Activated gamma-delta T cell treated with anti-CD3 and anti-CD28 coated beads, Interleukin-2, amount 50 U/mL, for 16 hours (primary cell): ENCODE measurements around the gene ODF4.
A peak's percentile ranks its signal among the peaks of the same experiment; 100 is the strongest.

Source experiments
- DNase-seq: peaks from one replicate; pipeline ENCODE4 v3.0.0-alpha.2; 2020; ENCODE audit warnings: low read depth

The ODF4 gene, protein sequence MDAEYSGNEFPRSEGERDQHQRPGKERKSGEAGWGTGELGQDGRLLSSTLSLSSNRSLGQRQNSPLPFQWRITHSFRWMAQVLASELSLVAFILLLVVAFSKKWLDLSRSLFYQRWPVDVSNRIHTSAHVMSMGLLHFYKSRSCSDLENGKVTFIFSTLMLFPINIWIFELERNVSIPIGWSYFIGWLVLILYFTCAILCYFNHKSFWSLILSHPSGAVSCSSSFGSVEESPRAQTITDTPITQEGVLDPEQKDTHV

DNA sequence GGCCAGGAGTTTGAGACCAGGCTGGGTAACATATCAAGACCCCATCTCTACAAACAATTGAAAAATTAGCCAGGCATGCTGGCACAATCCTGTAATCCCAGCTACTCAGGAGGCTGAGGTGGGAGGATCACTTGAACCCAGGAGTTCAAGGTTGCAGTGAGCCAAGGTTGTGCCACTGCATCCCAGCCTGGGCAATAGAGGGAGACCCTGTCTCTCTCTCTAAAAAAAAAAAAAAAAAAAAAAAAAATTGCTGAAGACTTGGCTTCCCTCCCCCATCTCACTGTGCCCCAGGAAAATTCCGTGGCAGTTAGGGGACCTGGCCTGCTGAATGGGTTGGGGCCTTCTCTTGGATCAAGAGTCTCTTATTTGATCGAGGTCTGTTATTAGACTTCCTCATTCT lies at the start of gene ODF4:
Gene ODF4, plus strand, starts transcription at position 301 of the 400 bp plus-strand sequence. CDS start 212 bp downstream, outside the sequence.
- DNase-seq = no peak

DNA sequence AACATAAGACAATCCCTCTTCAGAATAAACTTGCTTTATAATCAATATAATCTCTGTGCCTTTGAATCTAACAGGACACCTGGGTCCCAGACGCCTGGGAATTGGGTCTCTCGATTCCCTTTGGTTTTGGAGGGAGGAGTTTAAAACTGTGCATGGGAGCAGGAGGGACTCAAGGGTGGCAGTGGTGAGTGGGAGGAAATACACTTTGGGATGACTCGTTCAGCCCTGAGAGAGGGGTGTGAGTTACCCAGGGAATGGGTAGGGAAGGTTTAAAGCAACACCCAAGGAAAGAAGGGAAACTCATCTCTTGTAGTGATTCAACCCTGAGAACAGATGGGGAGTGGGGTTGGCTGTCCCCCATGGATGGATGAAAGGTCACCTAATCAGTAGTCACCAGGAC lies 49.6 kb upstream of the ODF4 start:
- no peak for DNase-seq

DNA sequence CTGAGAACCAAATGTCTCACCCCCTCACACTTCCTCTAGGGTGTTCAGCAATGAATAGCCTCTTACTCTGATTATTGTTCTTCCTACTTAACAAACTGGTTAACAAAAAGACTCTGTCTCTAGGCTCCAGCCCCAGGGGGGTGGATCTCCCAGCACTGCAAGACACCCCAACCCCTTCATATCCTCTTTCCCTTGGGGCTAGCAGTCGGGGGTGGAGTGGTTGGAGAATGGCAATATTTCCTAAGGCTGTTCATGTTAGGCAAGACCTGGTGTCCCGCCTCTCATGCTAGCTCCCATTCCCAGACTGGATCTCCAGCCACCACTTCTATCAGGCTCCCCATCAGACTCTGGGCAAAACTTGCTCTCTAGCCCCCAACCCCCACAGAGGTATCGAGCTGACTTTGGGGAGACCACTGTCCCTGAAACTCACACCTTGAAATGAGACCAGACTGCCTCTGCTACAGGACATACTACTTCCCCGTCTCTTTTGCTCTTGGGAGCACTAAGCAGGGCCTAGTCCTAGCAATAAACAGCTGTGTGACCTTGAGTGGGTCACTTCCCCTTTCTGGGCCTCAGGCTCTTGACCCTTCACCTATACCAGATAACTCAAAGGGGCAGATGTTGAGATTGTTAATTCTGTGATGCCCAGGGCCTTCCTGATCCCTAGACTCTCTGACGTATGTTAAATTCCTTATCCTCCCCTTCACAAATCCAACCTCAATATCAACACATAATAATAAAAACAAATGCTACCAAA lies 46.8 kb upstream of the ODF4 start:
- no peak for DNase-seq

DNA sequence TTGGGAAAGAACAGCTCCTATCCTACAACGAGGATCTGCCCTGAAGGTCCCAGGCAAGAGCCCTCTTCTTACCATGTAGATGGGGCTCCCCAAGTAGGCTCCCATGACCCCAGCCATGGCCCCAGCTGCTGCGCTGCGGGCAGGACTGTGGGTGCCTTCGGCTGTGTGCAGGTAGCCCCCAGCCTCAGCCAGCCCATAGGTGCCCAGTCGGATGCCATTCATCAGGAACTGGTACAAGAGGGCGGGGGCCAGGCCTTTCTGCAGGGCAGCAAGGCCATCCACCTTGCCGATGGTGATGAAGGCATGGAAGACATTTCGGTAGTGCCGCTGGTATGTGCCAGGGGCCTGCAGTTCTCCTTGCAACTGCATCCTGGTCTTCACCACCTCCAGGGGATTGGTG lies 45.3 kb upstream of the ODF4 start:
- DNase-seq = no peak

DNA sequence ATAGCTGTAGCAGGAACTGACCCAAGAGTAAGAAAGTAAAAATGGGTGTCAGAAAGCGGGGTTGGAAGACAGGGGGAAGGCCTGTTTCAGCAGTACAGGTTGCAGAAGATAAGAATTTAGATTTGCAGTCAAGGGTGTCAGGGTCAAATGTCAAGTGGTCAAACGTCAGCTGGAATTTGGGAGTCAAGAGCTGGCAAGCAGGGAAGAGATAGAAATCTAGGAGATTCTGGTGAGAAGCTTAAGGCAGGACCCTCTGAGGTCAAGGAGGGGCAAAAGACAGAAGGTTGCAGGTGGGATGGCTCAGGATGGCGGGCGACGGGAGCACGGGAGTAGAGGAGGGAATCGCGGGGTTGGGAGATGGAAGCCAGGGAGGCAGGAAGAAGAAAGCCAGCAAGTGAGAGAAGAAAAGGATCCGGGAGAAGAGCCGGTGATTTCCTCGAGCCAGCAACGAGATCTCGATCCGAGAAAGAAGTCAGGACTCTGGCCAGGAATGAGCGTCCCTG lies 44.8 kb upstream of the ODF4 start:
- no peak for DNase-seq

DNA sequence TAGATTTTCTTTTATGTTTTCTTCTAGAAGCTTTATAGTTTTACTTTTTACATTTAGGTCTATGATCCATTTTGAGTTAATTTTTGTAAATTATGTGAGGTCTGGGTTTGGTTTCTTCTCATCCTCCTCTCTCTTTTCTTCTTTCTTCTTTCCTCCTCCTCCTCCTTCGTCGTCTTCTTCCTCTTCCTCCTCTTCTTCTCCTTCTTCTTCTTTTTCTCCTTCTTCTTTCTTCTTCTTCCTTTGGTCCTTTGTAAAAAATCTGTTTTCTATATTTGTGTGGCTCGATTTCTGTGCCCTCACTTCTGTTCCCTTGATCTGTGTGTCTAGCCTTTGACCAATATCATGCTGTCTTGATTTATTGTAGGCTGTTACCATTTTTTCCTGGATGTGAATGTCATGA lies 39.4 kb upstream of the ODF4 start:
- no peak for DNase-seq

DNA sequence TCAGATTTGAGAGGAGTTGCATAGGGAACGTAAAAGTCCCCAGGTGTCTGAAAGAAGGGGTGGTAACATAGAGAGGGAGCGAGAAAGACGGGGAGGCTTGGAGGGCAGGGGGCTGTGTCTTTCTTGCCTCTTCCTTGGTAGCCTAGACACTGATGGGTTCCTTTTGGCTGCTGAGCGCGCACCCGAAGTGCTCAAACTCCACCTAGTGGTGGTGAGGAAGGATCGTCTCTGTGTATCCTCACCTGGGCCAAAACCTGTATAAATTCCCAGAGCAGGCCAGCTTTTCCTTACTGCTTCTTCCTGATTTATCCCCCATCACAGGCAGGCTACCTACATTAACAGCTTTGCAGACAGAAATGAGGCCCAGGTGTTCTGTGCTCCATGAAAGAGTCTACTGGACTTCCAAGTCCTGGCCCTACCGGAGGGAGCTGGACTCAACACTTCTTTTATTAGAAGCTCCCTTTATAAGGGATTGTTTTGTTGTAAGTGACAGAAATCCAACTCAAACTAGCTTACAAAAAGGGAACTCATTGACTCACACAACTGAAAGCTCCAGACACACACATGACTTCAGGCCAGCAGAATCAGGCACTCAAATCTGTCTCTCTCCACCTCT lies 38.9 kb upstream of the ODF4 start:
- DNase-seq = peak; percentile 30

DNA sequence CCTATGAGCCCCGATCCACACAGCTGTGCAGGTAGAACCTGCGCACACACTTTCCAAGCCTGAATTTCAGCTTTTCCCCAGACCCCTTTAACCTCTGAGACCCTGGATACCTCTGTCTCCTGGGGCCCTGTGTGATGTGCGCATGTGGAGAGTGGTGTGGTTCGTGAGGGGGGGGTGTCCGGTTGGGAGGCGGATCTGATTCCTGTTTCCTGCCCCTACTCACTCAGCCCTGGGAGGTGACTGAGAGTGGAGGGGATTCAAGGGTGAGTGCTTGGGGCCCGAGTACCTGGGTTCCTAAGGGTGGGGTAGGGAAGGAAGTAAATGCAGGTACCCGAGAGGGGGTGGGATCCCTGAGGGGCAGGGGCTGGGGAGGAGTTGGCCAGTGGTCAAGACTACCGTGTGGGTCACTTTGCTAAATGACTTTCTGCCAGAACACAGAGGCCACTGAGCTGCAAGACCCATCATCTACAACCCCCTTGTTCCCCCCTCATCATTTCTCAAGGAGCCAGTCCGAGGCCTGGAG lies 29.0 kb upstream of the ODF4 start:
- no peak for DNase-seq

DNA sequence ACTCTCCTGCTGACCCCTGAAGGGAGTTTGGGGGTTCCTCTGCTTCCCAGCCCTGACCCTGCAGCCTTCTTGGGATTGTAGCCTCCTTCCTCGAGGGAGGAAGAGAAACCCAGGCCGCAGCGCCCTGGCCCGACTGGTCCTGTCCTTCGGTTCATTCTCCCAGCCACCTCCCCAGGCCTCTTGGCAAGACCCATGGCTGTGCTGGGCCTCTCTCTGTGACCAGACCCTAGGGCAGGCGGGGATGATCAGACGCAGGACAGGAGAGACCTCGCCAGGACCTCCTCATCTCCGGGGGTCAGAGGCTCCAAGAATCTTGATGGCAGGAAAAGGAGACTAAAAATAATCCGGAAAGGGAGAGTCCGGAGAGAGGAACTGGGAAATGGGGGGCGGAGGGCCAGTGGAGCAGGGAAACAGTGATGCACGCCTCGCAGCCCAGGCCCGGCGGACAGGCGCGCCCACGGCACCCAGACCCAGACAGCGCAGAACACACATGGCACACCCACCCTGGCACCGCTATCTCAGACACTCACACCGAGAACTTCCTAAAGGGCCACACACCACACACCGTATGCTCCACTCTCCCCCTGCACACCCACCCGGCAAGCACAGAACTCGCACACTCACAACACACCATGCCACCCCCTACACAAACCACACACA lies 28.4 kb upstream of the ODF4 start:
- DNase-seq = no peak

DNA sequence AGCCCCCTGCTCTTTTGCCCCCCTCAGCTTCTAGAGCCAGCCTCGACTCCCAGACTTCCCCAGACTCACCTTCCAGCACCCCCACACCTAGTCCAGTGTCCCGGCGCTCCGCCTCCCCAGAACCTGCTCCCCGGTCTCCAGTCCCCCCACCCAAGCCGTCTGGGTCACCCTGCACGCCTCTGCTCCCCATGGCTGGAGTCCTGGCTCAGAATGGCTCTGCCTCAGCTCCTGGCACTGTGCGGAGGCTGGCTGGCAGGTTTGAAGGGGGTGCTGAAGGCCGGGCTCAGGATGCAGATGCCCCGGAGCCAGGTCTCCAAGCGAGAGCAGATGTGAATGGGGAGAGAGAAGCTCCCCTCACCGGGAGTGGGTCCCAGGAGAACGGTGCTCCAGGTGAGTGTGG lies 27.4 kb upstream of the ODF4 start:
- DNase-seq = no peak

DNA sequence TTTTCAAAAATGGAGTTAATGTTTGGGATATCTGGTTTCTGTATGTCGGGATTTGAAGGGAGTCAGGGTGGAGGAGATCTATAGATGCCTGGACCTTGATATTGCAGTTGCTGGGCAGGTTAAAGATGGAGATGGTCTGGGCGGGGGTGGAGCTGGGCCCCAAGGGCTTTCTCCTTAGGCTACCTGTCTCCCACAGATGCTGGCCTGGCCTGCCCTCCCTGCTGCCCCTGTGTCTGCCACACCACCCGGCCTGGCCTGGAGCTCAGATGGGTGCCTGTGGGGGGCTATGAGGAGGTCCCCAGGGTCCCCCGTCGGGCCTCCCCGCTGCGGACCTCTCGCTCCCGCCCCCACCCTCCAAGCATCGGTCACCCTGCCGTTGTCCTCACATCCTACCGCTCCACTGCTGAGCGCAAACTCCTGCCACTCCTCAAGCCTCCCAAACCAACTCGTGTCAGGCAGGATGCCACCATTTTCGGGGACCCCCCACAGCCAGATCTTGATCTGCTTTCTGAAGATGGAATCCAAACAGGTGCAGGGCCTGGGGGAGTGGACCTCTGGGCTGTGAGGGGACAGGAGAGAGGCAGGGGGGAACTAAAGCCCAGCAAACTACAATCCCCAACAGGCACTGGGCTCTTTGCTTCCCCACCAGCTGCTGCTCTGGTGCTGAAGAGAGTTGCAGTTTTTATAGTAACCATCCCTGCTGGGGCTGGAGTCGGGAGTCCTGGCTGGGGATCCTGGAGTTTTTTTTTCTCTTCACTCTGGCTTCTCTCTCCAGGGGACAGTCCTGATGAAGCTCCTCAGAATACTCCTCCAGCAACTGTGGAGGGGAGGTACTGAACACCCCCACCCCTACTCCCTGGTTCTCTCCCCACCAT lies 26.7 kb upstream of the ODF4 start:
- no peak for DNase-seq

DNA sequence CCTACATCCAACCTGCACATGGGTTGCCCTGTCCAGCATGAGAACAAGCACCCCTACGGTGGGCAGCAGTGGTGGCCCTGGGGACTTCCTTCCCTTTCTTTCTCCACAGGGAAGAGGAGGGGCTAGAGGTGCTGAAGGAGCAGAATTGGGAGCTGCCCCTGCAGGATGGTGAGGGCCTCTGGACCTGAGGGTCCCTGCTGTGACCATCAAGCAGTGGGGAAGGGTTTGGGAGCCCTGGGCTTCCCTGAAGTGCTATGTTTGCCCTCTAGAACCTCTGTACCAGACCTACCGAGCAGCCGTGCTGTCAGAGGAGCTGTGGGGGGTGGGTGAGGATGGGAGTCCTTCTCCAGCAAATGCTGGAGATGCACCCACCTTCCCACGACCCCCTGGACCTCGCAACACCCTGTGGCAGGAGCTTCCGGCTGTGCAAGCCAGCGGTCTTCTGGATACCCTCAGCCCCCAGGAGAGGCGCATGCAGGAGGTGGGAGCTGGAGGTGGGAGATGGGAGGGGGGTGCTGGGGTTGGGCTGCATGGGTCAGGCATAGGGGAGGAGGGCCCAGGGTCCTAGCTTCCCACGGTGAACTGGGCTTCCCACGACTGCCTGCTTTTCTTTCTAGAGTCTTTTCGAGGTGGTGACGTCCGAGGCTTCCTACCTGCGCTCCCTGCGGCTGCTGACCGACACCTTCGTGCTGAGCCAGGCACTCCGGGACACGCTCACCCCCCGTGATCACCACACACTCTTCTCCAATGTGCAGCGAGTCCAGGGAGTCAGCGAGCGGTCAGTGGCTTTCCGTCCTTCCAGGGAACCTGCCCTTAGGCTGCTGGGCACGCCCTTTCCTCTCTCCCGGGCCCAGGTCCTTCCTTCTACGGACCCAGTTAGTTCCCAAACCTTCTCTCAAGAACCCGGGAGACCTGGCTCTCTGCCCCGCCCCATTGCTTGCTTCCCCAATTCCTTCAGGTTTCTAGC lies 24.6 kb upstream of the ODF4 start:
- no peak for DNase-seq

DNA sequence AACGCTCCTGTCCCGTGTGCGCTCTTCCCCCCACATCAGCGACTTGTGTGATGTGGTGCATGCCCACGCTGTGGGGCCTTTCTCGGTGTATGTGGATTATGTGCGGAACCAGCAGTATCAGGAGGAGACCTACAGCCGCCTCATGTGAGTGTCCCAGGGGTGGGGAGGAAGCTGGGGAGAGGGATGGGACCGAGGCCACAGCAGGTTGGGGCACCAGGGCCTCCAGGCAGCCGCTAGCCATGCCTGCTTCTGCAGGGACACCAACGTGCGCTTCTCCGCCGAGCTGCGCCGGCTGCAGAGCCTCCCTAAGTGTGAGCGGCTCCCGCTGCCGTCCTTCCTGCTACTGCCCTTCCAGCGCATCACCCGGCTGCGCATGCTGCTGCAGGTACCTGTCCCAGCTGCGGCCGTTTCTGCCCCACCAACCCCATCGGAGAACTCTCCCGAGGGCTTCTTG lies 23.8 kb upstream of the ODF4 start:
- DNase-seq = no peak

DNA sequence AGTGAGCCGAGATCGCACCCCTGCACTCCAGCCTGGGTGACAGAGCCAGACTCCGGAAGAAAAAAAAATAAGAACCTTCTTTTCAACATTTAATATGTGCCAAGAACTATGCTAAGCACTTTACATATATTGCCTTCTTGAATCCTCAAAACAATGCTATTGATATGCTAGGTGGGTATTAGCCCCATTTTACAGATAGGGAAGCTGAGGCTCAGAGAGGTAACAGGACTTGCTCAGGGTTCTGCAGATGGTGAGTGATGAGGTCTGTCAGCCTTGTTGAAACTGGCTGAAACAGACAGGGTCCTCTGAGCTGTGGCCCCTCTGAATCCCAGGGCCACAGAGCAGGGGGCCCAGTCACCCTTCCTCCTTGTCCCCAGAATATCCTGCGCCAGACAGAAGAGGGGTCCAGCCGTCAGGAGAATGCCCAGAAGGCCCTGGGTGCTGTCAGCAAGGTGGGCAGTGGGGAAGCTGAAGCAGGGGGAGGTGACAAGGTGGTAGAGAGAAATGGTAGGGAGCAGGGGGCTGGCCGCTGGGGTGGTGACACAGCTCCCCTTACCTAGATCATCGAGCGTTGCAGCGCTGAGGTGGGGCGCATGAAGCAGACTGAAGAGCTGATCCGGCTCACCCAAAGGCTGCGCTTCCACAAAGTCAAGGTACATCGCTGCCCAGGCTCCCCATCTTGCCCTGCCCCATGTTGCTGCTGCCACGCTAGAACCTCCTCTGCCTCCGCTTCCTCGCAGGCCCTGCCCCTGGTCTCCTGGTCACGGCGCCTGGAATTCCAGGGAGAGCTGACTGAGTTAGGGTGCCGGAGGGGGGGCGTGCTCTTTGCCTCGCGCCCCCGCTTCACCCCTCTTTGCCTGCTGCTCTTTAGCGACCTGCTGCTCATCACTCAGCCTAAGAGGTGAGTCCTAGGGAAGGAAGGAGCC lies 21.4 kb upstream of the ODF4 start:
- no peak for DNase-seq

DNA sequence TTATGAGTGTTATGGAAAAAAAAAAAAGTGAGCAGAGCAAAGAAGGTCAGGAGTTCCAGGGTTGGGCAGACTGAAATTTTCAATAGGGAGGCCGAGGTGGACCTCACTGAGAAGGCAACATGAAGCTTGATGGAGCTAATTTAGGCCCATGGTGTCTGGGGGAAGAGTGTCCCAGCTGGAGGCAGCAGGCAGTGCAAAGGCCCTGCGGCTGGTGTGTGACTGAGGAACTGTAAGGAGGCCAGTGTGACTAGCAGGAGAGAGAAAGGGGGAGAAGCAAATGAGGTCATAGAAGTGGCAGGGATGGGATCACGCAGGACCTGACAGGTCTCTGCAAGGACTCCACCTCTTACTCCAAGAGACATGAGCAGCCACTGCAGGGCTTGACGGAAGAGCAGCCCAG lies 19.4 kb upstream of the ODF4 start:
- DNase-seq = no peak

DNA sequence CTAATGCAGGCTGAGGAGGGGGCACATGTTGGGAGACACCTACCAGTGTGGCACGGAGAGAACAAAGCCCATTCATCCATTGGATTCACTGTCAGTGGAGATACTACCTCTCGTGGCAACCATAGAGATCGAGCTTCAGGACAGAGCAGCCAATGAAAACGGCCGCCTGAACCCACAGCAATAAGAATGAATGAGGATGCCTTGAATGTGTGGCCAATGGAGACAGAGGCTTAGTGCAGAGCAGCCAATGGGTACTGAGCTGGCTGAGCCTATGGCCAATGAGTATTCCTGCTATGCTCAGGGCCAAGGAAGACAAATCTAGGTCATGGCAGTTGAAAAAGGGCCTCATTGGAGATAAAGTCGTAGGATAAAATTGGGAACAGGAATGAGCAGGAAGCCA lies 18.6 kb upstream of the ODF4 start:
- DNase-seq = no peak

DNA sequence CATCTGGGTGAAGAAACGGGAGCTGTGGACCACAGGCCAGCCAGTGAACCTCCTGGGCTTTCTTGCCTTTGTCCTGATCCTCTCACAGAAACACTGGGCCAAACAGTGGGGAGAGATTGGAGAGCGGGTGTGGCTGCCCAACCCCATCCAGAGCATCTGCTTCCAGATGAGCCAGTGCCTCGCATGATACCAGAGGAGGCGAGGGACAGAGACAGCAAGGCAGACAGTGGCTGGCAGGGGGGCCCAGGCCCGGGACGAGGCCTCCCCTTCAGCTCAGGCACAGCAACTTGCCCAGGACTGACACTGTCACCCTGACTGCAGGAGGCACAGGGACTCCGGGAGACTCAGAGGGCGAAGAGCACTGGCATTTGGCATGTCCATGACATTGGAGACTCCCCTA lies 17.6 kb upstream of the ODF4 start:
- DNase-seq = no peak

DNA sequence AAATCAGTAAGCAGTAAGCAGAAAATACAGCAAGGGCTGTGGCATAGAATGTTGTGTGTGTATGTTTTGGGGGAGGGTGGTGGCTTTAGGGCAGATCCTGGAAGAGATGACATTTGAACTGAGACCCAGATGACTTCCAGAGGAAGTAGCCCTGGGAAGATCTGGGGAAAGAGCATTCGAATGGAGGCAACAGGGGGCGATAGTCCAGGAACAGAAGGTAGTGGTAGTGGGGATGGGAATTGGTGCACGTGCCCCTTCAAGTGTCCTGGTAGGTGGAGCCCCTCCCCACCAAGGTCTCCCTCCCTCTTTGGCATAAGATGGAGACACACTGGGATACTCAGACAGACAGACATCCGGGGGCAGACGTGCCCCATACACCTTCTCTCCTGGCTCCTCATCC lies 15.5 kb upstream of the ODF4 start:
- no peak for DNase-seq

DNA sequence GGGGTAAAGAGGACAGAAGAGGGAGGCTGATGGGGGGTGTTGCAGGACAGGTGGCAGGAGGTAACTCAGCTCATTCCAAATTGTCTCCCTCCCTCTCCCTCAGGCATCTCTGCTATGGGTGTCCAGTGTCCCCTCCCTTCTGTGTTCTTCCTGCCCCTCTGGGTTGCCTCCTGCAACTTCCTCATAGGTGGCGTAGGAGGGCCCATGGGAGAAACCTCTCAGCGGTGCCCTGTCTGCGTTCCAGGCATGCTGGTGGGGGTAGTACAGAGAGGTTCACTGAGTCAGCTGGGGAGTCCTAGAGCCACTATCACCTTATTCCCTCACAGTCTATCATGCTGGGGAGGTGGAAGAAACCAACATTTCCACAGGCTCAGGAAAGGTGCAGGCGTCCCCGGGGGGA lies 14.7 kb upstream of the ODF4 start:
- DNase-seq = no peak
